H9 (cell line): ENCODE data around the gene CIART. TPM values are rescaled to one million over a fixed set of nuclear protein-coding genes. Genes with fewer than 3 reads are reported as not detected.

Source experiments
- DNase-seq: peaks from one replicate; pipeline ENCODE4 v3.0.0-alpha.2; 2017
- H2AFZ ChIP-seq: one replicate; pipeline ENCODE4 v1.6.1; 2013; ENCODE audit warnings: mild to moderate bottlenecking, low read length, control low read depth, moderate library complexity
- H2AK5ac ChIP-seq: 2 replicates; pipeline ENCODE4 v1.6.1; 2013; ENCODE audit warnings: low read length, control low read depth, mixed read lengths; ENCODE audit not compliant: insufficient read length
- H2BK120ac ChIP-seq: one replicate; pipeline ENCODE4 v1.6.1; 2013; ENCODE audit warnings: low read depth, mild to moderate bottlenecking, low read length, control low read depth, inconsistent platforms; ENCODE audit not compliant: poor library complexity, severe bottlenecking
- H2BK12ac ChIP-seq: 2 replicates; pipeline ENCODE4 v1.6.1; 2013; ENCODE audit warnings: low read length, control low read depth, mixed read lengths, low read depth; ENCODE audit not compliant: insufficient read length
- H2BK15ac ChIP-seq: 2 replicates; pipeline ENCODE4 v1.6.1; 2013; ENCODE audit warnings: low read depth, low read length, control low read depth
- H2BK20ac ChIP-seq: one replicate; pipeline ENCODE4 v1.6.1; 2013; ENCODE audit warnings: low read depth, mild to moderate bottlenecking, low read length, control low read depth, inconsistent platforms; ENCODE audit not compliant: poor library complexity, severe bottlenecking
- H2BK5ac ChIP-seq: 2 replicates; pipeline ENCODE4 v1.6.1; 2013; ENCODE audit warnings: low read length, control low read depth, mixed read lengths; ENCODE audit not compliant: insufficient read length
- H3K14ac ChIP-seq: 2 replicates; pipeline ENCODE4 v1.6.1; 2013; ENCODE audit warnings: low read length, control low read depth; ENCODE audit not compliant: insufficient read depth
- H3K18ac ChIP-seq: 2 replicates; pipeline ENCODE4 v1.6.1; 2013; ENCODE audit warnings: low read depth, mild to moderate bottlenecking, mixed read lengths, low read length, control low read depth; ENCODE audit not compliant: insufficient read length
- H3K23ac ChIP-seq: 2 replicates; pipeline ENCODE4 v1.6.1; 2013; ENCODE audit warnings: low read length, control low read depth, mixed read lengths, low read depth; ENCODE audit not compliant: insufficient read length
- H3K23me2 ChIP-seq: 2 replicates; pipeline ENCODE4 v1.6.1; 2013; ENCODE audit warnings: low read depth, mild to moderate bottlenecking, mixed read lengths, low read length, control low read depth; ENCODE audit not compliant: insufficient read length, poor library complexity, severe bottlenecking
- H3K27ac ChIP-seq: 2 replicates; pipeline ENCODE4 v1.5.1; 2013; ENCODE audit warnings: low read length, control low read depth, mixed read lengths, low read depth; ENCODE audit not compliant: insufficient read length
- H3K27me3 ChIP-seq: 2 replicates; pipeline ENCODE4 v1.6.1; 2013; ENCODE audit warnings: low read length, control low read depth, inconsistent platforms; ENCODE audit not compliant: insufficient read depth
- H3K4ac ChIP-seq: 2 replicates; pipeline ENCODE4 v1.6.1; 2013; ENCODE audit warnings: low read depth, mild to moderate bottlenecking, control low read depth, inconsistent platforms, low read length, moderate library complexity
- H3K4me1 ChIP-seq: 2 replicates; pipeline ENCODE4 v1.6.1; 2013; ENCODE audit warnings: low read length, control low read depth, inconsistent platforms; ENCODE audit not compliant: insufficient read depth
- H3K4me2 ChIP-seq: 2 replicates; pipeline ENCODE4 v1.6.1; 2013; ENCODE audit warnings: low read length, control low read depth, mixed read lengths; ENCODE audit not compliant: insufficient read length, insufficient read depth
- H3K56ac ChIP-seq: 2 replicates; pipeline ENCODE4 v1.6.1; 2013; ENCODE audit warnings: low read depth, mild to moderate bottlenecking, mixed read lengths, low read length, control low read depth; ENCODE audit not compliant: insufficient read length
- H3K79me1 ChIP-seq: 2 replicates; pipeline ENCODE4 v1.6.1; 2013; ENCODE audit warnings: low read depth, mild to moderate bottlenecking, moderate library complexity, low read length, control low read depth, inconsistent platforms; ENCODE audit not compliant: insufficient read depth, poor library complexity, severe bottlenecking
- H3K79me2 ChIP-seq: 2 replicates; pipeline ENCODE4 v1.6.1; 2013; ENCODE audit warnings: low read length, control low read depth, inconsistent platforms; ENCODE audit not compliant: insufficient read depth
- H3K9ac ChIP-seq: 2 replicates; pipeline ENCODE4 v1.6.1; 2013; ENCODE audit warnings: low read length, control low read depth, mixed read lengths; ENCODE audit not compliant: insufficient read length; ENCODE audit errors: extremely low read depth
- H3K9me3 ChIP-seq: one replicate; pipeline ENCODE4 v1.6.1; 2013; ENCODE audit warnings: low read depth, low read length, inconsistent platforms; ENCODE audit not compliant: control insufficient read depth
- H3T11ph ChIP-seq: one replicate; pipeline ENCODE4 v1.6.1; 2013; ENCODE audit warnings: mild to moderate bottlenecking, low read length, control low read depth, inconsistent platforms
- H4K20me1 ChIP-seq: one replicate; pipeline ENCODE4 v1.6.1; 2013; ENCODE audit not compliant: control insufficient read depth, insufficient read length, insufficient read depth
- H4K5ac ChIP-seq: 2 replicates; pipeline ENCODE4 v1.6.1; 2013; ENCODE audit warnings: low read depth, mild to moderate bottlenecking, mixed read lengths, low read length, control low read depth; ENCODE audit not compliant: insufficient read length
- H4K8ac ChIP-seq: replicated peaks from 2 replicates; pipeline ENCODE4 v1.6.1; 2013; ENCODE audit warnings: low read length, control low read depth, mixed read lengths, low read depth; ENCODE audit not compliant: insufficient read length
- H4K91ac ChIP-seq: 2 replicates; pipeline ENCODE4 v1.6.1; 2013; ENCODE audit warnings: low read depth, mild to moderate bottlenecking, moderate library complexity, mixed read lengths, low read length, control low read depth; ENCODE audit not compliant: insufficient read length
- H3K27ac Mint-ChIP-seq, 3 experiments: 2 replicates in 2 of 3; 3 replicates in 1 of 3; pipeline ENCODE4 v1.8.0; 2020 to 2021; ENCODE audit warnings: mixed read lengths in 3 of 3, mild to moderate bottlenecking in 1 of 3, moderate library complexity in 1 of 3
- H3K27me3 Mint-ChIP-seq: 2 replicates; pipeline ENCODE4 v1.8.0; 2021; ENCODE audit warnings: low read depth, mild to moderate bottlenecking, moderate library complexity, mixed read lengths
- H3K36me3 Mint-ChIP-seq, 3 experiments: 2 replicates in 2 of 3; 3 replicates in 1 of 3; pipeline ENCODE4 v1.8.0; 2020 to 2021; ENCODE audit warnings: low read depth in 3 of 3, mixed read lengths in 3 of 3; ENCODE audit not compliant: insufficient read depth in 1 of 3
- H3K4me1 Mint-ChIP-seq, 2 experiments: 2 replicates each; pipeline ENCODE4 v1.8.0; 2020; ENCODE audit warnings: mixed read lengths in 2 of 2
- H3K4me3 Mint-ChIP-seq, 2 experiments: 2 replicates in 1 of 2; 3 replicates in 1 of 2; pipeline ENCODE4 v1.8.0; 2020 to 2021; ENCODE audit warnings: mild to moderate bottlenecking in 2 of 2, mixed read lengths in 2 of 2, moderate library complexity in 1 of 2
- H3K9me3 Mint-ChIP-seq, 2 experiments: 2 replicates in 1 of 2; 3 replicates in 1 of 2; pipeline ENCODE4 v1.8.0; 2020; ENCODE audit warnings: mild to moderate bottlenecking in 2 of 2, mixed read lengths in 2 of 2, moderate library complexity in 1 of 2
- CTCF ChIP-seq: fragments of 200-600 bp; sonication (generic); conservative IDR thresholded peaks from 3 replicates; pipeline ENCODE4 v1.8.0; 2021; ENCODE audit warnings: antibody characterized with exemption, mild to moderate bottlenecking
- WGBS: extraction: QIAGEN DNeasy Blood & Tissue Kit; methylation state at CpG from one replicate; pipeline ENCODE4 v1.1.7; 2013; ENCODE audit warnings: missing lambda C conversion rate, low lambda C conversion rate, mixed read lengths; ENCODE audit not compliant: insufficient read length; ENCODE audit errors: extremely low coverage; 5-methylcytosine and 5-hydroxymethylcytosine counted together
- total RNA-seq: library from RNA; stranded (reverse); gene quantifications from 2 replicates; pipeline ENCODE4 v1.2.1, GENCODE V29; 2021

Gene CIART
- total RNA-seq, 1 experiment from 2014 or later = 15.6 TPM

DNA sequence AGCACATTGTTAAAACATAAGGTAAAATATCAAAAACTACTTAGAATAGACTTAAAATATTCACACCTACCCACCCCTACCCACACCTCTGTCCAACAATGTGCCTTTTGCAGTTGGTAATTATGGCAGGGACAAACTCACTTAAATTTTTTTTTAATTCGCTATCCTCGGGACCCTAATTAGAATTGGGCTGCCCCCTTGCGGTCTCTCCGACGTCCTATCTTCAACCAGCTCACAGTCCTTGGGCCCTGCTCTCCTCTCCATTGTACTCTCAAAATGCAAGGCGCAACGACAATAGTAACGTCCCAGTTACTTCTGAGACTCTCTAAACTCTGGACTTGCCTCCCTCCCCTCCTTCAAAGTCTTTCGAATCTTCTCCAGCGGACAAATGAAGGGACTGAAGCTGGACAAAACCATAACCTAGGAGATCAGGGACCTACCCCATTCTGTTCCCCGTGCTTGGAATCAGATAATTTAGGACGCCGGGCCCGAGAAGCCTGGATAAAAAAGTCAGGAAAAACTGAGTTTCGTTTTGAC is 1.1 kb upstream of the CIART start:
- Histone ChIP-seq H3K79me2 (no peaks in the 10 kb centered on the region), H2AFZ (no peak overlapping the region), H2BK15ac (no peak overlapping the region; the same call in 1 of the 2 replicates), H3K18ac (peak overlapping the region; percentile 78), H3K4ac (no peak overlapping the region; the same call in 1 of the 2 replicates), H2BK20ac (no peak overlapping the region), H2BK120ac (no peak overlapping the region), H4K5ac (no peak overlapping the region), H4K91ac (no peak overlapping the region), H3K23me2 (peaks cover 17% of the 10 kb centered on the region), H3K56ac (no peak overlapping the region), H3K4me2 (peak overlapping the region; percentile 92), H4K8ac (no peak overlapping the region), H3K14ac (peak overlapping the region; percentile 3), H3K79me1 (no peaks in the 10 kb centered on the region), H3K9me3 (no peaks in the 10 kb centered on the region), H3K9ac (peak overlapping the region; percentile 82), H2BK5ac (no peak overlapping the region), H3K27ac (no peak overlapping the region), H3K23ac (no peak overlapping the region), H2AK5ac (no peak overlapping the region), H3K27me3 (no peaks in the 10 kb centered on the region), H2BK12ac (peak overlapping the region; percentile 91), H3T11ph (no peak overlapping the region), H4K20me1 (peaks cover under 1% of the 10 kb centered on the region), H3K4me1 (no peaks in the 10 kb centered on the region)
- Mint-ChIP-seq H3K4me1 (peaks cover 22 to 27% of the 10 kb centered on the region in 2 experiments), H3K9me3 (no peaks in the 10 kb centered on the region; a peak in 2 of 5 replicates), H3K27ac (peak overlapping the region; percentile 92 to 98 (median 97)), H3K4me3 (peak overlapping the region; percentile 84 to 95), H3K27me3 (peaks cover 18% of the 10 kb centered on the region), H3K36me3 (peaks cover 5 to 34% (median 29%) of the 10 kb centered on the region in 3 experiments)
- WGBS = no CpG with 5 or more reads among the region's 15 CpGs
- DNase-seq = peak; percentile 72
- peak; percentile 86 for TF ChIP-seq CTCF
